HG03039 (cell line): ENCODE results near the gene TYR.
"Not testable (repeated sequence)": the region's sequence is repeated elsewhere in the genome, so short reads cannot be mapped to it uniquely, and the experiment has no call there.

Experiments used
- ATAC-seq: cut with Tn5 transposase; IDR thresholded peaks from one replicate; pipeline ENCODE4 v1.9.1; 2021; ENCODE audit warnings: mild to moderate bottlenecking, moderate library complexity; ENCODE audit not compliant: unreplicated experiment

Gene TYR

DNA sequence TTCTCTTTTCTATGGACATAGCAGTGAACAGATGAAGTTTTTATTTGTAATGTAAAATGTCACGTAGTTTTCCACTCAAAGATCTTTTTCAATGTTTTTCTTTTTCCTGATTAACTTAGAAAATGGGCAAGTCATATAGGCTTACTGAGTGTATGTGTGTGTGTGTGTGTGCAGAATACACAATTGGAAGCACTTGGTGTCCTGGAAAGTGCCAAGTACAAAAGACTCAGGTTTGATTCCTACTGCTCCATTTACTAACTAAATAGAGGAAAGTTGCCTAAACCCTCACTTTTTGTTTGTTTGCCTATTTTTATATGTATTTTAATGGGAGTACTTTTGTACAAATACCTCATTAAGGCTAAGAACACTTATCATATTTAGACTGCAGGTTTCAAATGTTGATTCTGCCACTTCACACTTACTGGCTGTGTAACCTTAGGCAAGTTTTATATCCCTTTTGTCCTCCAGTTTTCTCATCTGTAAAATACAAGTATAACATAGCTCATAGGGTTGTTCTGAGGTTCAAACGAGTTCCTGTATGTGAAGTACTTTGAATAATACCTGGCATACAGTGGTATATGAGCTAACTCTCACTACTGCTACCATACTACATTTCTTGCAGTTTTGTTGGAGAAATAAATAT lies 90.1 kb downstream of the TYR start:
- ATAC-seq = no peak

- not testable (repeated sequence) for ATAC-seq
Measured at GRCh38 chr11:89272540-89273088, 94.9 kb downstream of the TYR start.

DNA sequence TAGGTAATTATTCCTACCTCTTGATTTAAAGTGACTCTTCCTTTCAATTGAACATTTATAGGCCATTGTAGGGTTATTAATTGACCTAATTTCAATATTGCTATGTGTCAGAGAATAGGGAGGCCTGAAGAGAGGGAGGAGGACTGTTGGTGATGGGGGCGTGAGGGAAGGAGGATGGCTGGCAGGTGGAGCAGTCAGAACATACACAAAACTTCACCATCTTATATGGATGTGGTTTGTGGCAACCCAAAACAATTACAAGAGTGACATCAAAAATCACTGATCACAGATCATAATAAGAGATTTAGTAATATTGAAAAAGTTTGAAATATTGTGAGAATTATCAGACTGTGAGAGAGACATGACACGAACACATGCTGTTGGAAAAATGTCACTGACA lies 95.5 kb downstream of the TYR start:
- not testable (repeated sequence) for ATAC-seq

DNA sequence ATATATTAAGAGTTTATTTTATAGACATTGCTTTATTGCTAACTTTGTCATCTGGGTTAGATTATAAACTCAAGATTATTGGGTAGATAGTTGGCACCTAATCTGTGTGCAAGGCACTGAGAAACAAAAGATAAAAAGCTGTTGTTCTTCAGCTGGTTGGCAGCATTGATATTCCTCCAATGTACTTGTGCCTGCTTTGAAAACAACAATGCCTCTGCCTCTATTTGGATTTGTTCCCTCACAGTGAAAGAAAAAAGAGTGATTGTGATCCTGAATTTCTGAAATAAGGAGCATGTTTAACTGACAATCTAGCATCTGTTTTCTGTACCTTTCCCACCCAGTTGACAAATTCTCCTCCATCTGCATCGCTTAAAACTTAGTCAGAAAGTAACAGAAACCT lies 98.3 kb downstream of the TYR start:
- no peak for ATAC-seq

GRCh38 chr11:89279176-89279575 lies 101.5 kb downstream of the TYR start:
- no peak for ATAC-seq

DNA sequence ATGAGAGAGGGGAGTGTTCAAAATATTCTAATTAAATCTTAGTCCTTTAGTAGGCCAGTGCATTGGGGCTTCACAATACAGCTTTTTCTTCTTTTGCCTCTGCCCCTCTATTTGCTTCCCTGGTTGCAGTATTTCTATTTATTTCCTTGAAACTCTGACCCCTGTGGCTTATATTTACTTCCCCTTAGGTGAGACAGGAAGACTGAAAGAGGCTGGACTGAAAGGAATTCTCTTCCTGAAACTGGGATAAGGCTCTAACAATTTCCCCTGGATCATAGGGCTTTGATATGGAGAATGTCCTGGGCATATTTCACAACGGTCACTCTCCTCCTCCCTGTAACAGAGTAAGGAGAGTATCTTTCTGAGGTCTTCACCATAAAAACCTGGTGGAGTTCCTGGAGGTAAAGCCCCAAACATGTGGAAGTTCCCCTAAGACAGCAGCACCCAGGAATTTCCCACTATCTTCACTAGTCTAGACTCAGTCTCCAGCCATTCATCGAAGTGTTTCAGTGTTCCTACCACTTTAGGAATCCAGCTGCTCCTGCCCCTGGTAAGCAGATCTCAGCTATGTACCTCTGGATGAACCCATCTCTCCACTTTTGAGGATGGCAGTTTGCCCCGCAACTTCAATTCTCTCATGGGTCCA lies 103.5 kb downstream of the TYR start:
- ATAC-seq = not testable (repeated sequence)

GRCh38 chr11:89286601-89287000 lies 108.9 kb downstream of the TYR start:
- ATAC-seq = not testable (repeated sequence)

GRCh38 chr11:89288004-89288403 lies 110.3 kb downstream of the TYR start:
- ATAC-seq = not testable (repeated sequence)

GRCh38 chr11:89293965-89294679 lies 116.4 kb downstream of the TYR start:
- ATAC-seq = no peak

- not testable (repeated sequence) for ATAC-seq
Measured at GRCh38 chr11:89295023-89295422, 117.3 kb downstream of the TYR start.

DNA sequence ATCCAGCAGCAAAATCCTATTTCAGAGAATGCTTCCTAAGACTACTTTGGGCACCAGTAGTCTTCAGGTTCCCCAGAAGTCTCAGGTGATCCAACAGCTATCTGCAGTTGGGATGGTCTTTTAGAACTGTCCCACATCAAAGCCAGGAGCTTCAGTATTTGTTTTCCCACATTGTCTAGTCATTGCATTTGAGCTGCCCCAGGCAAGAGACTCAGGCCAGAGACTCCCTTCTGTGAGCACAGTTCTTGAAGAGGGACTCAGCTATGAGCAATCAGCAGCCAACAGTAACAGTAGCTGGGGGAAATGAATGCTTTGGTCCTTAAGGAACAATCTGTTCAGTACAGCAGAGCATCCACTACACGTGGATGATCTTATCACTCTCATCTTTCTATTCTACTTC lies 125.4 kb downstream of the TYR start:
- ATAC-seq = not testable (repeated sequence)

DNA sequence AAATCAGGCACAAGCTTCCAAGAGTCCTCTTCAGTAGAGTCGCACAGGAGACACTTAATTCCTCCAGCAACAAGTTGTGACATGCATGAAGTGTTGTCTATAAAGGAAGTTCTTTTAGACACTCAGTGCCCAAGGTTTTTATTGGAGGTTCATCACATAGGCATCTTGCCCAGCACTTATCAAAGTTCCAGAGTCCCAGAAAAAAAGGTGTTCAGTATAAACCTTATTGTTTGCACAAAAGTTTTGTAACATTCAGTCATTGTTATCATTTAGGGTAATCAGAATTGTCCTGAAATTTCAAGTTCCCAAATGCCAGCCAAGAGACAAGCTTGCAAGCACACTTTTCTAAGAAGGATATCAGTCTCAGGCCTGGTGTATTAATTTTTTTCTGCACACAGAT lies 130.6 kb downstream of the TYR start:
- ATAC-seq = not testable (repeated sequence)

GRCh38 chr11:89309321-89309985 lies 131.8 kb downstream of the TYR start:
- not testable (repeated sequence) for ATAC-seq

- not testable (repeated sequence) for ATAC-seq
Measured at GRCh38 chr11:89310607-89311006, 132.9 kb downstream of the TYR start.

- no peak for ATAC-seq
Measured at GRCh38 chr11:89321401-89321800, 143.7 kb downstream of the TYR start.

DNA sequence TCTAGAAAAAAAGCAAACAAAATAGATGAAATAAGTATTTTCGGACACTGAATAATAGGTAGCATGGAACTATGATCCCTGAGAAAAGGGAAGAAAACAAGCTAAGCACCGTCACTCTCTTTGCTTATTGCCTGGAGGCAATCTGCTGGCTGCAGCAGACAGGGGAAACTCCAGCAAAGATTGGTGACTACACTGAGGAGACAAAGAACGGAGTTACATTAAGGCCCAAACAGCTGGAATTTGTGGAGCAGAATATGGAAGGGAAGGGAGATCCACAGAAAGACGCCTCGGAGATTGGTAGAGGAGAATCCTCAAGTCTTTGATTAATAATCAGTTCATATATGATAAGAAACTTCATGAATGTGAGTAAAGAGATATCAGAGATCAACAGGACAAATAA lies 150.2 kb downstream of the TYR start:
- ATAC-seq = no peak

GRCh38 chr11:89331940-89332339 lies 154.3 kb downstream of the TYR start:
- not testable (repeated sequence) for ATAC-seq

GRCh38 chr11:89333704-89334103 lies 156.0 kb downstream of the TYR start:
- not testable (repeated sequence) for ATAC-seq

DNA sequence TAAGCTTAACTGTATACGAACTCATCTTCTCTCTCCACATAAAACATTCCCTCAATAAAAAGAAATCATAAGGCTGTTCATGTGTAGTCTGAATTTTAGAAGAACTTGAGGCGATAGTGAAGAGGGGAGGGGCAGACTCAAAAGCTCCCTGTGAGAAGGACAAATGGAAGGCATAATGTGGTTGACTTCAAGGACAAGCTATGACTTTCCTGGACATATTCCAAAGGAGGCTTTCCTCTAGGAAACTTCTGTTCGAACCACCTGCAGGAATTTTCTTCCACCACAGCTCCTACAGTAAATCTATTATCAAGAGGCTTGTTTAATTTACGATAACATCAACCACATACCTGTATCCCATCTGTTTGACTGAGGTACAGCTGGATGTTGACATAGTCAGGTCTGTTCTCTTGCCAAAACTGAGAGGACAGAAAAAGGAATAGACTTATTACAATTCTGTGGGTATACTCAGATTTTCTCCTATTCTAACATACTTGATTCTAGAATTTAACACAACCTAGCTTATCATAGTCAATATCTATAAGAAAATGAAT lies 159.5 kb downstream of the TYR start:
- ATAC-seq = not testable (repeated sequence)

GRCh38 chr11:89338073-89338472 lies 160.4 kb downstream of the TYR start:
- not testable (repeated sequence) for ATAC-seq

- ATAC-seq = not testable (repeated sequence)
Measured at GRCh38 chr11:89340450-89340849, 162.8 kb downstream of the TYR start.
